IMR-90 (cell line): ENCODE data around the gene ASAP2. TPM values are rescaled to one million over a fixed set of nuclear protein-coding genes. Genes with fewer than 3 reads are reported as not detected.

Experiments
- ATAC-seq: fragments of 200-7000 bp; cut with Tn5 transposase; 2 replicates; pipeline ENCODE4 v1.9.1; 2020; ENCODE audit warnings: low read depth, mild to moderate bottlenecking, moderate library complexity
- BruUV-seq: library from RNA; stranded (reverse); fragments of 400-500 nt; replicated peaks from 2 replicates; lab custom pipeline; 2021; lab: Mats Ljungman, UMichigan
- CTCF ChIA-PET: fragments of 300-600 bp; formaldehyde crosslinking; extraction: SDS; loops from one replicate; lab custom pipeline; 2021; ENCODE audit warnings: antibody characterized with exemption; lab: Yijun Ruan, JAX
- POLR2A ChIA-PET: fragments of 300-600 bp; sonication (Branson Sonifier 250); formaldehyde crosslinking; loops from one replicate; lab custom pipeline; 2022; ENCODE audit warnings: antibody characterized with exemption; ENCODE audit not compliant: unreplicated experiment; lab: Charles Lee
- DNase-seq: peaks from one replicate; pipeline ENCODE4 v3.0.0; 2013
- H2AFZ ChIP-seq: replicated peaks from 2 replicates; pipeline ENCODE3; 2013; ENCODE audit warnings: low read length, mild to moderate bottlenecking; ENCODE audit not compliant: poor library complexity
- H2AK5ac ChIP-seq: 2 replicates; pipeline ENCODE4 v1.6.1; 2013; ENCODE audit warnings: low read depth, low read length, inconsistent platforms
- H2AK9ac ChIP-seq: replicated peaks from 2 replicates; pipeline ENCODE3; 2013; ENCODE audit warnings: mild to moderate bottlenecking, low read depth, low read length, moderate library complexity; ENCODE audit not compliant: poor library complexity
- H2BK120ac ChIP-seq: 2 replicates; pipeline ENCODE4 v1.6.1; 2013; ENCODE audit warnings: low read depth, low read length, inconsistent platforms
- H2BK15ac ChIP-seq: 3 replicates; pipeline ENCODE4 v1.6.1; 2013; ENCODE audit warnings: low read depth, low read length, inconsistent platforms
- H2BK20ac ChIP-seq: 2 replicates; pipeline ENCODE4 v1.6.1; 2013; ENCODE audit warnings: low read depth, mild to moderate bottlenecking, inconsistent platforms, low read length, moderate library complexity
- H2BK5ac ChIP-seq: 2 replicates; pipeline ENCODE4 v1.6.1; 2013; ENCODE audit warnings: mild to moderate bottlenecking, low read depth, low read length, inconsistent platforms; ENCODE audit not compliant: poor library complexity, severe bottlenecking
- H3K14ac ChIP-seq: replicated peaks from 2 replicates; pipeline ENCODE4 v1.6.1; 2013; ENCODE audit warnings: low read depth, low read length, inconsistent platforms
- H3K18ac ChIP-seq: 2 replicates; pipeline ENCODE4 v1.6.1; 2013; ENCODE audit warnings: low read depth, low read length, control low read depth
- H3K23ac ChIP-seq: 2 replicates; pipeline ENCODE4 v1.6.1; 2013; ENCODE audit warnings: low read depth, low read length, inconsistent platforms
- H3K27ac ChIP-seq: 2 replicates; pipeline ENCODE4 v1.5.1; 2013; ENCODE audit warnings: mild to moderate bottlenecking, control low read depth, low read length; ENCODE audit not compliant: insufficient read depth
- H3K27me3 ChIP-seq: 2 replicates; pipeline ENCODE4 v1.6.1; 2013; ENCODE audit warnings: low read length; ENCODE audit not compliant: control insufficient read depth, insufficient read depth
- H3K36me3 ChIP-seq: 2 replicates; pipeline ENCODE4 v1.6.1; 2013; ENCODE audit warnings: low read length, mixed read lengths; ENCODE audit not compliant: control insufficient read depth, insufficient read depth
- H3K4ac ChIP-seq: 2 replicates; pipeline ENCODE4 v1.6.1; 2013; ENCODE audit warnings: low read depth, low read length, inconsistent platforms
- H3K4me1 ChIP-seq: 2 replicates; pipeline ENCODE4 v1.6.1; 2013; ENCODE audit warnings: low read length, mixed read lengths; ENCODE audit not compliant: control insufficient read depth, insufficient read depth
- H3K4me2 ChIP-seq: 2 replicates; pipeline ENCODE4 v1.6.1; 2013; ENCODE audit warnings: low read depth, mild to moderate bottlenecking, control low read depth, low read length, moderate library complexity
- H3K4me3 ChIP-seq: 2 replicates; pipeline ENCODE4 v1.5.1; 2013; ENCODE audit warnings: low read depth, mild to moderate bottlenecking, control low read depth, low read length, moderate library complexity; ENCODE audit not compliant: insufficient read depth
- H3K56ac ChIP-seq: 2 replicates; pipeline ENCODE4 v1.6.1; 2013; ENCODE audit warnings: low read length, inconsistent platforms; ENCODE audit not compliant: insufficient read depth; ENCODE audit errors: extremely low read depth
- H3K79me1 ChIP-seq, 2 experiments: 2 replicates each; pipeline ENCODE4 v1.6.1; 2013; ENCODE audit warnings: low read length in 2 of 2, inconsistent platforms in 1 of 2, low read depth in 1 of 2
- H3K9ac ChIP-seq: 2 replicates; pipeline ENCODE4 v1.6.1; 2013; ENCODE audit warnings: low read depth, low read length, control low read depth
- H3K9me1 ChIP-seq: 2 replicates; pipeline ENCODE4 v1.6.1; 2013; ENCODE audit warnings: low read length, inconsistent platforms; ENCODE audit not compliant: insufficient read depth
- H3K9me3 ChIP-seq: 2 replicates; pipeline ENCODE4 v1.6.1; 2013; ENCODE audit warnings: low read length; ENCODE audit not compliant: control insufficient read depth, insufficient read depth
- H4K20me1 ChIP-seq: 2 replicates; pipeline ENCODE4 v1.6.1; 2013; ENCODE audit warnings: low read length, inconsistent platforms; ENCODE audit not compliant: insufficient read depth
- H4K5ac ChIP-seq: 2 replicates; pipeline ENCODE4 v1.6.1; 2013; ENCODE audit warnings: mild to moderate bottlenecking, low read depth, low read length, control low read depth
- H4K8ac ChIP-seq, 2 experiments: 2 replicates each; pipeline ENCODE4 v1.6.1; 2013; ENCODE audit warnings: low read depth in 2 of 2, low read length in 2 of 2, control low read depth in 1 of 2, inconsistent platforms in 1 of 2
- H4K91ac ChIP-seq: 2 replicates; pipeline ENCODE4 v1.6.1; 2013; ENCODE audit warnings: low read depth, low read length, inconsistent platforms; ENCODE audit not compliant: insufficient read depth
- BHLHE40 ChIP-seq: fragments of 150-350 bp; IDR thresholded peaks from 2 replicates; pipeline ENCODE4 v1.6.1; 2016; ENCODE audit warnings: mild to moderate bottlenecking, low read depth, low read length
- CEBPB ChIP-seq: IDR thresholded peaks from 2 replicates; pipeline ENCODE4 v1.6.1; 2012; ENCODE audit warnings: low read depth, low read length, improper control_type of control experiment
- CHD1 ChIP-seq: IDR thresholded peaks from 2 replicates; pipeline ENCODE4 v1.6.1; 2012; ENCODE audit warnings: low read depth, low read length, improper control_type of control experiment
- CTCF ChIP-seq: conservative IDR thresholded peaks from 2 replicates; pipeline ENCODE4 v1.5.1; 2012; ENCODE audit warnings: mild to moderate bottlenecking, low read depth, low read length, improper control_type of control experiment
- ELK1 ChIP-seq: fragments of 150-350 bp; IDR thresholded peaks from 2 replicates; pipeline ENCODE4 v1.6.1; 2016; ENCODE audit warnings: low read depth, mild to moderate bottlenecking, low read length, moderate library complexity, borderline replicate concordance
- FOS ChIP-seq: fragments of 150-350 bp; IDR thresholded peaks from 2 replicates; pipeline ENCODE4 v1.6.1; 2016; ENCODE audit warnings: low read depth, low read length
- MAFK ChIP-seq: IDR thresholded peaks from 2 replicates; pipeline ENCODE4 v1.6.1; 2012; ENCODE audit warnings: low read depth, low read length, improper control_type of control experiment
- MAZ ChIP-seq: IDR thresholded peaks from 2 replicates; pipeline ENCODE4 v1.6.1; 2012; ENCODE audit warnings: low read depth, mild to moderate bottlenecking, low read length, improper control_type of control experiment, moderate library complexity, borderline replicate concordance
- MXI1 ChIP-seq: IDR thresholded peaks from 2 replicates; pipeline ENCODE4 v1.6.1; 2012; ENCODE audit warnings: low read depth, mild to moderate bottlenecking, low read length, moderate library complexity, borderline replicate concordance
- NFE2L2 ChIP-seq: fragments of 150-350 bp; IDR thresholded peaks from 2 replicates; pipeline ENCODE4 v1.6.1; 2016; ENCODE audit warnings: low read depth, mild to moderate bottlenecking, low read length
- POLR2A ChIP-seq: IDR thresholded peaks from 2 replicates; pipeline ENCODE4 v1.6.1; 2012; ENCODE audit warnings: mild to moderate bottlenecking, low read depth, low read length
- RAD21 ChIP-seq: IDR thresholded peaks from 2 replicates; pipeline ENCODE4 v1.6.1; 2012; ENCODE audit warnings: low read length, improper control_type of control experiment
- RCOR1 ChIP-seq: IDR thresholded peaks from 2 replicates; pipeline ENCODE4 v1.6.1; 2012; ENCODE audit warnings: mild to moderate bottlenecking, low read length, improper control_type of control experiment; ENCODE audit not compliant: insufficient replicate concordance
- RFX5 ChIP-seq: IDR thresholded peaks from 2 replicates; pipeline ENCODE4 v1.8.0; 2012; ENCODE audit warnings: low read depth, mild to moderate bottlenecking, low read length, moderate library complexity
- SMC3 ChIP-seq: fragments of 150-350 bp; IDR thresholded peaks from 2 replicates; pipeline ENCODE4 v1.6.1; 2016; ENCODE audit warnings: low read depth, mild to moderate bottlenecking, antibody characterized with exemption, low read length, moderate library complexity
- USF2 ChIP-seq: fragments of 150-350 bp; IDR thresholded peaks from 2 replicates; pipeline ENCODE4 v1.6.1; 2017; ENCODE audit warnings: mild to moderate bottlenecking, antibody characterized with exemption, low read length, low read depth
- WGBS, 2 experiments: methylation state at CpG; one replicate each; pipeline versions ENCODE4 v1.1.5 to v1.1.7; 2013; ENCODE audit warnings: missing lambda C conversion rate in 2 of 2; ENCODE audit not compliant: insufficient read length in 1 of 2; ENCODE audit errors: extremely low coverage in 2 of 2; 5-methylcytosine and 5-hydroxymethylcytosine counted together
- dilution Hi-C: fragments of 300-500 bp; cut with HindIII; formaldehyde crosslinking; loops from one replicate; pipeline ENCODE4 v1.14.3; 2018; ENCODE audit warnings: low sequenced_read_pairs; ENCODE audit not compliant: unreplicated experiment
- in situ Hi-C: fragments of 300-500 bp; cut with MboI; formaldehyde crosslinking; loops from 3 replicates; pipeline ENCODE4 v1.14.3; 2019; ENCODE audit warnings: low sequenced_read_pairs, inconsistent platforms, mixed read lengths
- intact Hi-C: fragments of 100-400 bp; cut with micrococcal nuclease; formaldehyde crosslinking; loops from 2 replicates; pipeline ENCODE4 v1.10.0; 2022
- polyA plus RNA-seq, 3 experiments: library from polyadenylated mRNA; depleted of rRNA; stranded (reverse); fragments of >200 nt; gene quantifications; 2 replicates each; pipeline ENCODE4 v1.2.3, GENCODE V29; 2012; ENCODE audit warnings: low replicate concordance in 1 of 3
- total RNA-seq: library from RNA; depleted of rRNA; stranded (reverse); fragments of >200 nt; gene quantifications from 2 replicates; pipeline ENCODE4 v1.2.3, GENCODE V29; 2012

The ASAP2 gene
- total and polyA plus RNA-seq, 2 of the 4 experiments (the other 2 are of a cell fraction) = 19.7 to 28.1 TPM

- no peak overlapping the region for H3K9ac ChIP-seq
- peak overlapping the region; percentile 67 for H3K27ac ChIP-seq
- peak overlapping the region; percentile 76 for H3K4ac ChIP-seq
- ChIA-PET CTCF (no interaction called here), POLR2A (no interaction called here)
- intact Hi-C loops = no loop called here
- H2BK120ac ChIP-seq = 0 out of 2 replicates have a peak overlapping the region, but pooled peaks have one; percentile 68
- peak overlapping the region; percentile 72; the same call in 1 of the 2 replicates for H3K18ac ChIP-seq
- 43% methylated on average over 11 of the region's 12 CpGs; no CpG with 5 or more reads in 1 of the 2 experiments for WGBS, 2 experiments
- H3K79me1 ChIP-seq = peaks cover 46 to 93% of the 10 kb centered on the region in 2 experiments
- peak overlapping the region; percentile 84 for H2AK9ac ChIP-seq
- H3K4me2 ChIP-seq = no peak overlapping the region
- H3K23ac ChIP-seq = peak overlapping the region; percentile 59; the same call in 1 of the 2 replicates
- H3K9me1 ChIP-seq = peaks cover 39% of the 10 kb centered on the region
- H4K91ac ChIP-seq = peak overlapping the region; percentile 83
- peak overlapping the region; percentile 57 for H2BK20ac ChIP-seq
- DNase-seq (peak; percentile 90), ATAC-seq (peak; percentile 79)
- peak overlapping the region; percentile 50; the same call in 1 of the 2 replicates for H3K14ac ChIP-seq
- H4K8ac ChIP-seq = peak overlapping the region in 1 of 2 experiments; percentile 14; a peak in 1 of 4 replicates
- no peaks in the 10 kb centered on the region for H3K36me3 ChIP-seq
- no TSS peak for BruUV-seq
- peak overlapping the region; percentile 90 for H2BK5ac ChIP-seq
- H3K27me3 ChIP-seq = no peaks in the 10 kb centered on the region
- peak overlapping the region; percentile 61; the same call in 1 of the 2 replicates for H3K56ac ChIP-seq
- dilution Hi-C loops = no loop called here
- no peak for TF ChIP-seq POLR2A
- no peak for TF ChIP-seq NFE2L2
- peak; percentile 16 for TF ChIP-seq RCOR1
- no peak for TF ChIP-seq SMC3
- TF ChIP-seq MAFK = 0 out of 2 replicates have a peak, but pooled peaks have one; percentile 6
- TF ChIP-seq MXI1 = no peak
- no peak for TF ChIP-seq BHLHE40
- TF ChIP-seq CEBPB = peak; percentile 43; the same call in 1 of the 2 replicates
- TF ChIP-seq MAZ = no peak
- no peak for TF ChIP-seq CHD1
- peak; percentile 29; the same call in 1 of the 2 replicates for TF ChIP-seq RAD21
- no peak for TF ChIP-seq ELK1
- TF ChIP-seq CTCF = no peak
- TF ChIP-seq USF2 = no peak
- TF ChIP-seq FOS = no peak
- TF ChIP-seq RFX5 = no peak
- H2AFZ ChIP-seq = peak overlapping the region; percentile 66
- peaks cover 51% of the 10 kb centered on the region for H4K20me1 ChIP-seq
- no peak overlapping the region for H3K4me3 ChIP-seq
- in situ Hi-C loops = no loop called here
- peaks cover 20% of the 10 kb centered on the region for H3K4me1 ChIP-seq
- peak overlapping the region; percentile 71 for H2AK5ac ChIP-seq
- H4K5ac ChIP-seq = peak overlapping the region; percentile 34; the same call in 1 of the 2 replicates
- H2BK15ac ChIP-seq = no peak overlapping the region
- H3K9me3 ChIP-seq = no peaks in the 10 kb centered on the region
Measured at GRCh38 chr2:9311488-9311887, 104.9 kb downstream of the ASAP2 start.
